Measurements from ENCODE around the gene PWWP2B. TPM values are rescaled to one million over a fixed set of nuclear protein-coding genes. Genes with fewer than 3 reads are reported as not detected.

The PWWP2B gene
- total and polyA plus RNA-seq, 9 of the 15 experiments (the other 6 are each of a cell fraction or from before 2014, with no cell fraction given), result 0.07 to 9.2 (median 1.6) TPM; not detected in 1

DNA sequence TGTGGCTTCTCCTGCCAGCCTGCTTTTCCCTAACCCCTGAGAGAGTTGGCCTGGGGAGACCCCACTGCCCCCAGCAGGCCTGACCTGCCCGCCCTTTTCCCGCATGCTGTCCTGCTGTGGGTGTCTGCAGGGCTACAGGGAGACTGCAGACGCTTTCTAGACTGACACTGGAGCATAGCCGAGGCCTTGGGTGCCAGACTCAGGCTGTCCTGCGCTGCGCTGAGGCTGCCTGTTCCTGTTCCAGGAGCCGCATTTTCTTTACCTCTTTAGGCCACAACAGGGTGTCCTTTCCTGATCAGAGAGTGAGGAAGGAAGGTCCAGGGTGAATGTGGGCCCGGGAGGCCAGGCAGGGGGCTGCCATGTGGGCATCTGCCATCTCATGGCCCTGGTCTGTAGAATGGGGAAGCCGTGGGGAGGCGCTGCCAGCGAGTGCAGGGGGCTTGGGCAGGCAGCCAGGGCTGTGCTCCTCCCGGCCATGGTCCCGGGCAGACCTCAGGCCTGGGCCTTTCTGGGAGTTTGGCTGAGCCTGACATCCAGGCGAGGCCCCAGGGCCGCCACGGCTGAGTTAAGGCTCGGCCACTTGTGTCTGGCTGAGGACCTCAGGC is 3.6 kb downstream of the PWWP2B start:
- in situ Hi-C loops (cut with MboI), result no loop called here
- Histone ChIP-seq H3K9ac (ENCODE audit: insufficient read depth in 1 of 2, low read depth in 2 of 2, low read length in 2 of 2) (peak overlapping the region in 1 of 2 experiments; percentile 45; a peak in 2 of 4 replicates), H4K20me1 (replicated peaks; ENCODE audit: control insufficient read depth, insufficient read depth, low read length) (no peaks in the 10 kb centered on the region), H3K27ac (ENCODE audit: extremely low read depth, low read depth, low read length) (no peak overlapping the region), H3K4me2 (ENCODE audit: insufficient read depth, low read length) (no peak overlapping the region), H3K4me1 (replicated peaks in 1 of 2; ENCODE audit: control insufficient read depth in 2 of 2, insufficient read depth in 2 of 2, low read length in 2 of 2) (peaks cover 5 to 67% of the 10 kb centered on the region in 2 experiments; a peak in 3 of 5 replicates), H3K9me3 (replicated peaks; ENCODE audit: control insufficient read depth, insufficient read depth, low read depth, low read length) (no peaks in the 10 kb centered on the region), H3K9me1 (ENCODE audit: control insufficient read depth, insufficient read depth, low read length) (no peaks in the 10 kb centered on the region), H3K27me3 (ENCODE audit: control insufficient read depth in 2 of 2, insufficient read depth in 2 of 2, low read length in 2 of 2) (no peaks in the 10 kb centered on the region), H3K4me3 (no peak overlapping the region), H3K79me2 (ENCODE audit: control insufficient read depth, insufficient read depth, low read length) (peaks cover 12% of the 10 kb centered on the region; the same call in 2 of the 3 replicates), H2AFZ (ENCODE audit: low read depth, low read length) (no peak overlapping the region), H3K36me3 (ENCODE audit: control insufficient read depth, insufficient read depth, low read length) (peaks cover 4% of the 10 kb centered on the region; the same call in 1 of the 3 replicates)
- ChIA-PET CTCF (ENCODE audit: low intra/inter-chr PET ratio) (no interaction called here), POLR2A (interaction anchor here (0.6 kb wide), 1 partner anchor 210 kb away, joined by 3 read pairs; no protein-coding TSS in a partner anchor)
- intact Hi-C loops (cut with micrococcal nuclease), result no loop called here
- TF ChIP-seq SMAD1 (IDR thresholded peaks at IDR 0.05; ENCODE audit: low read depth, low read length, partially characterized antibody) (no peak), POLR2G (IDR thresholded peaks at IDR 0.05; ENCODE audit: low read depth, low read length) (no peak), MEF2A (IDR thresholded peaks at IDR 0.05; ENCODE audit: control insufficient read depth, low read depth, low read length) (no peak), RBFOX2 (IDR thresholded peaks at IDR 0.05; ENCODE audit: low read depth, low read length) (0 out of 2 replicates have a peak, but pooled peaks have one; percentile 4)
- ATAC-seq (no peak), DNase-seq (ENCODE audit: extremely low read depth in 1 of 4, low spot score in 3 of 4) (no peak), FAIRE-seq (no peak)
- BruUV-seq (replicated peaks), result no TSS peak
- WGBS (ENCODE audit: insufficient coverage, low coverage, missing lambda C conversion rate), result 84% methylated on average over 4 of the region's 17 CpGs

Data from K562 (cell line).